ENCODE results near the gene C8A. TPM values are rescaled to one million over a fixed set of nuclear protein-coding genes. Genes with fewer than 3 reads are reported as not detected.
A peak's percentile ranks its signal among the peaks of the same experiment; 100 is the strongest.

Gene C8A
- total and polyA plus RNA-seq, 4 donors = 144 to 669 (median 275) TPM

DNA sequence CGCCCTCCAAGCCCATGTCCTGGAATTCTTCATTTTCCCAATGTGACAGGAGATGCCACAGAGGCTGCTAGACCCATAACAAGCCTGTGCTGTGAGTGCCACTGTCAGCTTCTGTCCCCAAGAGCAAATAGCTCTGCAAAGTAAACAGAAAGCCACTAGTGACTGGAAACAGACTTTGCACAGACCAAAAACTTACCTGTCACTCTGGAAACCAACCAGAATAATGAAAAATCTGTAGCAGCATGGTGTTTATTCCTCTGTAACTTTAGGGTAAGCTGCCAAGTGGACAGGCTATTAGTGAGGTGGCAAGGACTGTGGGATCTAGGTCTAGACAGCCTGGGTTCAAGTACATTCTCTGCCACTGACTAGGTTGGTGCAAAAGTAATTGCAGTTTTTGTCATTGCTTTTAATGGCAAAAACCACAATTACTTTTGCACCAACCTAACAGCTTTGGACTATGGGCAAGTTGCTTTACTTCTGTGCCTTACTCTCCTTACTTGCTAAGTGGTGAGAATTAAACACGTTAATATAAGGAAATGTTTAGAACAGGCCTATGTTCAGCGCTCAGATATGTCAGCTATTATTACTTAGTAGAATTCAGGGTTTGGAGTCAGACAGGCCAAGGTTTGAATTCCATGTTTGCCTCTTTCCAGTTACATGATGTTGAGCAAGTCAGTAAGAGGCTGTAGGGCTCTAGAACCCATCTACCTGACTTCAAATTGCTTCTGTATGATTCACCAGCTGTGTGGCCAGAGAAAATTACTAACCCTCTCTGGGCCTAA lies 111.5 kb downstream of the C8A start, which contains the start of gene C8B:
C8B (minus strand) TSS at position 100 of the 782 bp plus-strand sequence; CDS start at position 33, 67 bp downstream.
- WGBS = 45% methylated on average over 3 of the region's 3 CpGs
- Histone ChIP-seq H3K36me3 (ENCODE audit: control insufficient read depth in 4 of 4, insufficient read depth in 3 of 4, low read depth in 1 of 4, low read length in 3 of 4) (peaks cover 0 to 1% (median 0%) of the 10 kb centered on the region in 4 donors), H3K9me3 (ENCODE audit: control insufficient read depth in 4 of 4, low read length in 3 of 4) (no peaks in the 10 kb centered on the region), H3K27me3 (ENCODE audit: control insufficient read depth in 4 of 4, insufficient read depth in 4 of 4, low read length in 3 of 4) (no peaks in the 10 kb centered on the region), H3K27ac (ENCODE audit: low read depth in 1 of 2, low read length in 2 of 2) (peak within 1 kb of the TSS; percentile 91 to 93), H3K4me3 (ENCODE audit: low read depth in 1 of 3, low read length in 3 of 3) (peak within 1 kb of the TSS; percentile 59 to 93 (median 90)), H3K4me1 (ENCODE audit: control insufficient read depth in 4 of 4, insufficient read depth in 4 of 4, low read length in 3 of 4) (peaks cover 2 to 52% (median 10%) of the 10 kb centered on the region in 4 donors), H3K9ac (ENCODE audit: low read depth in 1 of 2, low read length in 2 of 2) (peak within 1 kb of the TSS; percentile 82 to 99)
- TF ChIP-seq RAD21 (IDR thresholded peaks at IDR 0.05) (peak; percentile 55 to 59), HNF4A (conservative IDR thresholded peaks at IDR 0.05) (peak; percentile 89 to 93), TAF1 (conservative IDR thresholded peaks at IDR 0.05) (peak; percentile 100), GABPA (IDR thresholded peaks at IDR 0.05 in 1 of 2, conservative IDR thresholded peaks at IDR 0.05 in 1 of 2) (no peak), FOXA2 (IDR thresholded peaks at IDR 0.05) (peak; percentile 92), RXRA (IDR thresholded peaks at IDR 0.05) (peak; percentile 68 to 84), JUND (IDR thresholded peaks at IDR 0.05) (peak; percentile 13 to 29), FOXA1 (IDR thresholded peaks at IDR 0.05) (peak; percentile 90), SP1 (IDR thresholded peaks at IDR 0.05) (peak; percentile 90), YY1 (IDR thresholded peaks at IDR 0.05) (peak; percentile 89), EGR1 (IDR thresholded peaks at IDR 0.05; ENCODE audit: low read depth in 2 of 2) (peak in 1 of 2 donors; percentile 19), NR2F2 (IDR thresholded peaks at IDR 0.05) (no peak), HNF4G (IDR thresholded peaks at IDR 0.05) (peak; percentile 73)
- TF ChIP-seq, protein P1, sequence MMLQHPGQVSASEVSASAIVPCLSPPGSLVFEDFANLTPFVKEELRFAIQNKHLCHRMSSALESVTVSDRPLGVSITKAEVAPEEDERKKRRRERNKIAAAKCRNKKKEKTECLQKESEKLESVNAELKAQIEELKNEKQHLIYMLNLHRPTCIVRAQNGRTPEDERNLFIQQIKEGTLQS (IDR thresholded peaks at IDR 0.05) = peak; percentile 51
- TF ChIP-seq, protein P2, sequence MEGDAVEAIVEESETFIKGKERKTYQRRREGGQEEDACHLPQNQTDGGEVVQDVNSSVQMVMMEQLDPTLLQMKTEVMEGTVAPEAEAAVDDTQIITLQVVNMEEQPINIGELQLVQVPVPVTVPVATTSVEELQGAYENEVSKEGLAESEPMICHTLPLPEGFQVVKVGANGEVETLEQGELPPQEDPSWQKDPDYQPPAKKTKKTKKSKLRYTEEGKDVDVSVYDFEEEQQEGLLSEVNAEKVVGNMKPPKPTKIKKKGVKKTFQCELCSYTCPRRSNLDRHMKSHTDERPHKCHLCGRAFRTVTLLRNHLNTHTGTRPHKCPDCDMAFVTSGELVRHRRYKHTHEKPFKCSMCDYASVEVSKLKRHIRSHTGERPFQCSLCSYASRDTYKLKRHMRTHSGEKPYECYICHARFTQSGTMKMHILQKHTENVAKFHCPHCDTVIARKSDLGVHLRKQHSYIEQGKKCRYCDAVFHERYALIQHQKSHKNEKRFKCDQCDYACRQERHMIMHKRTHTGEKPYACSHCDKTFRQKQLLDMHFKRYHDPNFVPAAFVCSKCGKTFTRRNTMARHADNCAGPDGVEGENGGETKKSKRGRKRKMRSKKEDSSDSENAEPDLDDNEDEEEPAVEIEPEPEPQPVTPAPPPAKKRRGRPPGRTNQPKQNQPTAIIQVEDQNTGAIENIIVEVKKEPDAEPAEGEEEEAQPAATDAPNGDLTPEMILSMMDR (IDR thresholded peaks at IDR 0.05; ENCODE audit: low read depth, low read length, missing input control) = no peak
- TF ChIP-seq, protein P3, sequence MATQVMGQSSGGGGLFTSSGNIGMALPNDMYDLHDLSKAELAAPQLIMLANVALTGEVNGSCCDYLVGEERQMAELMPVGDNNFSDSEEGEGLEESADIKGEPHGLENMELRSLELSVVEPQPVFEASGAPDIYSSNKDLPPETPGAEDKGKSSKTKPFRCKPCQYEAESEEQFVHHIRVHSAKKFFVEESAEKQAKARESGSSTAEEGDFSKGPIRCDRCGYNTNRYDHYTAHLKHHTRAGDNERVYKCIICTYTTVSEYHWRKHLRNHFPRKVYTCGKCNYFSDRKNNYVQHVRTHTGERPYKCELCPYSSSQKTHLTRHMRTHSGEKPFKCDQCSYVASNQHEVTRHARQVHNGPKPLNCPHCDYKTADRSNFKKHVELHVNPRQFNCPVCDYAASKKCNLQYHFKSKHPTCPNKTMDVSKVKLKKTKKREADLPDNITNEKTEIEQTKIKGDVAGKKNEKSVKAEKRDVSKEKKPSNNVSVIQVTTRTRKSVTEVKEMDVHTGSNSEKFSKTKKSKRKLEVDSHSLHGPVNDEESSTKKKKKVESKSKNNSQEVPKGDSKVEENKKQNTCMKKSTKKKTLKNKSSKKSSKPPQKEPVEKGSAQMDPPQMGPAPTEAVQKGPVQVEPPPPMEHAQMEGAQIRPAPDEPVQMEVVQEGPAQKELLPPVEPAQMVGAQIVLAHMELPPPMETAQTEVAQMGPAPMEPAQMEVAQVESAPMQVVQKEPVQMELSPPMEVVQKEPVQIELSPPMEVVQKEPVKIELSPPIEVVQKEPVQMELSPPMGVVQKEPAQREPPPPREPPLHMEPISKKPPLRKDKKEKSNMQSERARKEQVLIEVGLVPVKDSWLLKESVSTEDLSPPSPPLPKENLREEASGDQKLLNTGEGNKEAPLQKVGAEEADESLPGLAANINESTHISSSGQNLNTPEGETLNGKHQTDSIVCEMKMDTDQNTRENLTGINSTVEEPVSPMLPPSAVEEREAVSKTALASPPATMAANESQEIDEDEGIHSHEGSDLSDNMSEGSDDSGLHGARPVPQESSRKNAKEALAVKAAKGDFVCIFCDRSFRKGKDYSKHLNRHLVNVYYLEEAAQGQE (IDR thresholded peaks at IDR 0.05) = peak; percentile 94
- TF ChIP-seq, protein P4, sequence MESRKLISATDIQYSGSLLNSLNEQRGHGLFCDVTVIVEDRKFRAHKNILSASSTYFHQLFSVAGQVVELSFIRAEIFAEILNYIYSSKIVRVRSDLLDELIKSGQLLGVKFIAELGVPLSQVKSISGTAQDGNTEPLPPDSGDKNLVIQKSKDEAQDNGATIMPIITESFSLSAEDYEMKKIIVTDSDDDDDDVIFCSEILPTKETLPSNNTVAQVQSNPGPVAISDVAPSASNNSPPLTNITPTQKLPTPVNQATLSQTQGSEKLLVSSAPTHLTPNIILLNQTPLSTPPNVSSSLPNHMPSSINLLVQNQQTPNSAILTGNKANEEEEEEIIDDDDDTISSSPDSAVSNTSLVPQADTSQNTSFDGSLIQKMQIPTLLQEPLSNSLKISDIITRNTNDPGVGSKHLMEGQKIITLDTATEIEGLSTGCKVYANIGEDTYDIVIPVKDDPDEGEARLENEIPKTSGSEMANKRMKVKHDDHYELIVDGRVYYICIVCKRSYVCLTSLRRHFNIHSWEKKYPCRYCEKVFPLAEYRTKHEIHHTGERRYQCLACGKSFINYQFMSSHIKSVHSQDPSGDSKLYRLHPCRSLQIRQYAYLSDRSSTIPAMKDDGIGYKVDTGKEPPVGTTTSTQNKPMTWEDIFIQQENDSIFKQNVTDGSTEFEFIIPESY (IDR thresholded peaks at IDR 0.05) = peak; percentile 84
- TF ChIP-seq, protein P5, sequence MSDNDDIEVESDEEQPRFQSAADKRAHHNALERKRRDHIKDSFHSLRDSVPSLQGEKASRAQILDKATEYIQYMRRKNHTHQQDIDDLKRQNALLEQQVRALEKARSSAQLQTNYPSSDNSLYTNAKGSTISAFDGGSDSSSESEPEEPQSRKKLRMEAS (IDR thresholded peaks at IDR 0.05) = peak; percentile 83
- DNase-seq (ENCODE audit: low spot score) = peak; percentile 48
